ENCODE measurements around the gene CTRL.

The CTRL gene

GRCh38 chr16:67914758-67915495 is 16.7 kb downstream of the CTRL start:
- ChIA-PET POLR2A (no interaction called here), CTCF (no interaction called here)
- DNase-seq (ENCODE audit: extremely low spot score): no peak
- TF ChIP-seq ZNF384 (IDR thresholded peaks at IDR 0.05): no peak
- no peak for TF ChIP-seq ARNT (IDR thresholded peaks at IDR 0.05)
- TF ChIP-seq BHLHE40 (IDR thresholded peaks at IDR 0.05; ENCODE audit: borderline replicate concordance): no peak
- TF ChIP-seq FOXM1 (IDR thresholded peaks at IDR 0.05; ENCODE audit: borderline replicate concordance): no peak
- no peak for TF ChIP-seq NFRKB (IDR thresholded peaks at IDR 0.05)
- TF ChIP-seq SP1 (IDR thresholded peaks at IDR 0.05): no peak
- no peak for TF ChIP-seq FOXK2 (IDR thresholded peaks at IDR 0.05)
- TF ChIP-seq LEF1 (IDR thresholded peaks at IDR 0.05; ENCODE audit: borderline replicate concordance): no peak
- TF ChIP-seq L3MBTL2 (conservative IDR thresholded peaks at IDR 0.05): no peak
- no peak for TF ChIP-seq PKNOX1 (IDR thresholded peaks at IDR 0.05)
- TF ChIP-seq ELF4 (IDR thresholded peaks at IDR 0.05): no peak
- TF ChIP-seq SUZ12 (IDR thresholded peaks at IDR 0.05): no peak
- no peak for TF ChIP-seq HDGF (IDR thresholded peaks at IDR 0.05; ENCODE audit: borderline replicate concordance)
- no peak for TF ChIP-seq TARDBP (IDR thresholded peaks at IDR 0.05)
- TF ChIP-seq FOXA1 (IDR thresholded peaks at IDR 0.05): no peak
- TF ChIP-seq CTBP1 (IDR thresholded peaks at IDR 0.05; ENCODE audit: borderline replicate concordance): no peak

GRCh38 chr16:67910158-67910557 is 21.5 kb downstream of the CTRL start:
- POLR2A ChIA-PET: interaction anchor here (0.6 to 1.5 kb wide), 2 partner anchors 16 to 17 kb away, joined by 3 to 5 read pairs; partner anchors contain the start of gene PSKH1

GRCh38 chr16:67909056-67909742 is 22.5 kb downstream of the CTRL start:
- no peak for DNase-seq (ENCODE audit: extremely low spot score)
- ChIA-PET POLR2A (no interaction called here), CTCF (no interaction called here)
- no peak for TF ChIP-seq SUZ12 (IDR thresholded peaks at IDR 0.05)
- no peak for TF ChIP-seq NFRKB (IDR thresholded peaks at IDR 0.05)
- no peak for TF ChIP-seq FOXM1 (IDR thresholded peaks at IDR 0.05; ENCODE audit: borderline replicate concordance)
- TF ChIP-seq LEF1 (IDR thresholded peaks at IDR 0.05; ENCODE audit: borderline replicate concordance): no peak
- TF ChIP-seq FOXA1 (IDR thresholded peaks at IDR 0.05): no peak
- no peak for TF ChIP-seq PKNOX1 (IDR thresholded peaks at IDR 0.05)
- TF ChIP-seq TARDBP (IDR thresholded peaks at IDR 0.05): no peak
- TF ChIP-seq BHLHE40 (IDR thresholded peaks at IDR 0.05; ENCODE audit: borderline replicate concordance): no peak
- TF ChIP-seq ARNT (IDR thresholded peaks at IDR 0.05): no peak
- no peak for TF ChIP-seq FOXK2 (IDR thresholded peaks at IDR 0.05)
- no peak for TF ChIP-seq CTBP1 (IDR thresholded peaks at IDR 0.05; ENCODE audit: borderline replicate concordance)
- no peak for TF ChIP-seq ELF4 (IDR thresholded peaks at IDR 0.05)
- no peak for TF ChIP-seq ZNF384 (IDR thresholded peaks at IDR 0.05)
- no peak for TF ChIP-seq HDGF (IDR thresholded peaks at IDR 0.05; ENCODE audit: borderline replicate concordance)
- no peak for TF ChIP-seq L3MBTL2 (conservative IDR thresholded peaks at IDR 0.05)
- TF ChIP-seq SP1 (IDR thresholded peaks at IDR 0.05): no peak

More at GRCh38 chr16:67910158-67910557, 21.5 kb downstream of the CTRL start:
- DNase-seq (ENCODE audit: extremely low spot score): no peak
- CTCF ChIA-PET: no interaction called here
- TF ChIP-seq HDGF (IDR thresholded peaks at IDR 0.05; ENCODE audit: borderline replicate concordance) (no peak), SUZ12 (IDR thresholded peaks at IDR 0.05) (no peak), FOXA1 (IDR thresholded peaks at IDR 0.05) (no peak), CTBP1 (IDR thresholded peaks at IDR 0.05; ENCODE audit: borderline replicate concordance) (no peak), TARDBP (IDR thresholded peaks at IDR 0.05) (no peak), ELF4 (IDR thresholded peaks at IDR 0.05) (no peak), FOXK2 (IDR thresholded peaks at IDR 0.05) (no peak), PKNOX1 (IDR thresholded peaks at IDR 0.05) (no peak), BHLHE40 (IDR thresholded peaks at IDR 0.05; ENCODE audit: borderline replicate concordance) (no peak), ARNT (IDR thresholded peaks at IDR 0.05) (no peak), LEF1 (IDR thresholded peaks at IDR 0.05; ENCODE audit: borderline replicate concordance) (no peak), ZNF384 (IDR thresholded peaks at IDR 0.05) (no peak), NFRKB (IDR thresholded peaks at IDR 0.05) (no peak), FOXM1 (IDR thresholded peaks at IDR 0.05; ENCODE audit: borderline replicate concordance) (no peak), L3MBTL2 (conservative IDR thresholded peaks at IDR 0.05) (no peak), SP1 (IDR thresholded peaks at IDR 0.05) (no peak)

- TF ChIP-seq FOXM1 (IDR thresholded peaks at IDR 0.05; ENCODE audit: borderline replicate concordance) (no peak), HDGF (IDR thresholded peaks at IDR 0.05; ENCODE audit: borderline replicate concordance) (no peak), ELF4 (IDR thresholded peaks at IDR 0.05) (no peak), ZNF384 (IDR thresholded peaks at IDR 0.05) (no peak), SP1 (IDR thresholded peaks at IDR 0.05) (no peak), BHLHE40 (IDR thresholded peaks at IDR 0.05; ENCODE audit: borderline replicate concordance) (no peak), PKNOX1 (IDR thresholded peaks at IDR 0.05) (no peak), FOXK2 (IDR thresholded peaks at IDR 0.05) (no peak), TARDBP (IDR thresholded peaks at IDR 0.05) (no peak), SUZ12 (IDR thresholded peaks at IDR 0.05) (no peak), LEF1 (IDR thresholded peaks at IDR 0.05; ENCODE audit: borderline replicate concordance) (no peak), CTBP1 (IDR thresholded peaks at IDR 0.05; ENCODE audit: borderline replicate concordance) (no peak), L3MBTL2 (conservative IDR thresholded peaks at IDR 0.05) (no peak), ARNT (IDR thresholded peaks at IDR 0.05) (no peak), FOXA1 (IDR thresholded peaks at IDR 0.05) (no peak), NFRKB (IDR thresholded peaks at IDR 0.05) (no peak)
- CTCF ChIA-PET: interaction anchor here (1.1 to 1.2 kb wide), 2 partner anchors 24 to 34 kb away, joined by 3 to 6 read pairs; no protein-coding TSS in a partner anchor
Measured at GRCh38 chr16:67907397-67908180, 24.1 kb downstream of the CTRL start.

More at GRCh38 chr16:67907397-67908180, 24.1 kb downstream of the CTRL start:
- no peak for DNase-seq (ENCODE audit: extremely low spot score)
- POLR2A ChIA-PET: interaction anchor here (0.8 kb wide), 1 partner anchor 14 kb away, joined by 3 read pairs; the partner anchor contains the start of gene PSKH1

All from HEK293T (cell line).